CD14-positive monocyte (primary cell): ENCODE measurements around the gene ARCN1. TPM values are rescaled to one million over a fixed set of nuclear protein-coding genes. Genes with fewer than 3 reads are reported as not detected.

Source experiments
- DNase-seq, 3 donors: peaks; one replicate each; pipeline ENCODE4 v3.0.0-alpha.2; 2011 to 2022
- H2AFZ ChIP-seq: 2 replicates; pipeline ENCODE4 v1.6.0; 2012; ENCODE audit warnings: mild to moderate bottlenecking, low read depth, low read length, inconsistent platforms; ENCODE audit not compliant: insufficient read depth, poor library complexity, severe bottlenecking
- H3K27ac ChIP-seq, 2 donors: 1 replicate in 1 of 2; 2 replicates in 1 of 2; pipeline ENCODE4 v1.5.1; 2012 to 2013; ENCODE audit warnings: low read length in 2 of 2, control low read depth in 1 of 2, inconsistent platforms in 1 of 2, low read depth in 1 of 2, mild to moderate bottlenecking in 1 of 2
- H3K27me3 ChIP-seq, 2 donors: one replicate each; pipeline versions ENCODE4 v1.6.0 to v1.6.1; 2011 to 2013; ENCODE audit warnings: low read length in 2 of 2; ENCODE audit not compliant: control insufficient read depth in 2 of 2, insufficient read depth in 2 of 2
- H3K36me3 ChIP-seq, 2 donors: replicated peaks in 1 of 2; 1 replicate in 1 of 2; 2 replicates in 1 of 2; pipeline versions ENCODE4 v1.5.1 to v1.6.1; 2012 to 2013; ENCODE audit warnings: low read length in 2 of 2, control low read depth in 1 of 2, inconsistent platforms in 1 of 2, mild to moderate bottlenecking in 1 of 2; ENCODE audit not compliant: insufficient read depth in 2 of 2, control insufficient read depth in 1 of 2
- H3K4me1 ChIP-seq, 2 donors: 1 replicate in 1 of 2; 2 replicates in 1 of 2; pipeline versions ENCODE4 v1.5.1 to v1.6.1; 2012 to 2013; ENCODE audit warnings: low read length in 2 of 2, control low read depth in 1 of 2, inconsistent platforms in 1 of 2, mild to moderate bottlenecking in 1 of 2, moderate library complexity in 1 of 2; ENCODE audit not compliant: insufficient read depth in 2 of 2, control insufficient read depth in 1 of 2
- H3K4me2 ChIP-seq: replicated peaks from 2 replicates; pipeline ENCODE3; 2012; ENCODE audit warnings: low read length, moderate library complexity, mild to moderate bottlenecking; ENCODE audit not compliant: poor library complexity, severe bottlenecking; ENCODE audit errors: extremely low read depth
- H3K4me3 ChIP-seq, 3 experiments: fragments of 200-600 bp in 1 of 3; sonication (generic) in 1 of 3; replicated peaks in 1 of 3; 1 replicate in 2 of 3; 2 replicates in 1 of 3; pipeline ENCODE4 v1.5.1; 2011 to 2013; ENCODE audit warnings: low read length in 3 of 3, mild to moderate bottlenecking in 3 of 3, control low read depth in 2 of 3, low read depth in 2 of 3, inconsistent platforms in 1 of 3, moderate library complexity in 1 of 3
- H3K79me2 ChIP-seq: 2 replicates; pipeline ENCODE4 v1.6.0; 2012; ENCODE audit warnings: mild to moderate bottlenecking, control low read depth, inconsistent platforms, low read length, moderate library complexity; ENCODE audit not compliant: insufficient read depth
- H3K9ac ChIP-seq: 2 replicates; pipeline ENCODE4 v1.6.0; 2017; ENCODE audit warnings: low read length, mild to moderate bottlenecking; ENCODE audit not compliant: insufficient read depth, poor library complexity, severe bottlenecking
- H3K9me3 ChIP-seq, 2 donors: replicated peaks in 1 of 2; 1 replicate in 1 of 2; 2 replicates in 1 of 2; pipeline versions ENCODE4 v1.5.1 to v1.6.1; 2012 to 2013; ENCODE audit warnings: low read length in 2 of 2, control low read depth in 1 of 2; ENCODE audit not compliant: control insufficient read depth in 1 of 2, insufficient read depth in 1 of 2
- H4K20me1 ChIP-seq: 2 replicates; pipeline ENCODE4 v1.6.0; 2012; ENCODE audit warnings: mild to moderate bottlenecking, low read length, control low read depth, moderate library complexity; ENCODE audit not compliant: insufficient read depth
- H3K27ac Mint-ChIP-seq, 7 donors: one replicate each; pipeline ENCODE4 v1.8.0; 2020; ENCODE audit warnings: mild to moderate bottlenecking in 7 of 7, mixed read lengths in 7 of 7, moderate library complexity in 6 of 7, inconsistent platforms in 2 of 7
- H3K27me3 Mint-ChIP-seq, 3 donors: one replicate each; pipeline ENCODE4 v1.8.0; 2021 to 2022; ENCODE audit warnings: low read depth in 3 of 3, mild to moderate bottlenecking in 3 of 3, mixed read lengths in 3 of 3, moderate library complexity in 3 of 3, inconsistent platforms in 1 of 3
- H3K36me3 Mint-ChIP-seq, 2 donors: one replicate each; pipeline ENCODE4 v1.8.0; 2020; ENCODE audit warnings: mixed read lengths in 2 of 2, inconsistent platforms in 1 of 2, mild to moderate bottlenecking in 1 of 2
- H3K4me1 Mint-ChIP-seq: one replicate; pipeline ENCODE4 v1.8.0; 2020; ENCODE audit warnings: mild to moderate bottlenecking, mixed read lengths
- H3K4me3 Mint-ChIP-seq, 2 donors: one replicate each; pipeline ENCODE4 v1.8.0; 2020; ENCODE audit warnings: mild to moderate bottlenecking in 2 of 2, mixed read lengths in 2 of 2, moderate library complexity in 1 of 2
- H3K9me3 Mint-ChIP-seq, 7 donors: one replicate each; pipeline ENCODE4 v1.8.0; 2020 to 2022; ENCODE audit warnings: mixed read lengths in 7 of 7, mild to moderate bottlenecking in 6 of 7, moderate library complexity in 6 of 7, inconsistent platforms in 2 of 7
- WGBS: methylation state at CpG from one replicate; pipeline ENCODE4 v1.1.5; 2013; ENCODE audit warnings: missing lambda C conversion rate; ENCODE audit not compliant: insufficient coverage; 5-methylcytosine and 5-hydroxymethylcytosine counted together
- intact Hi-C, 2 donors: fragments of 100-400 bp; cut with micrococcal nuclease; formaldehyde crosslinking; loops; one replicate each; pipeline versions ENCODE4 v1.15.0 to v1.15.1; 2023
- polyA plus RNA-seq, 3 donors: library from polyadenylated mRNA; depleted of rRNA in 1 of 3; unstranded in 2 of 3; stranded (reverse) in 1 of 3; fragments of 300-500 nt in 2 of 3; fragments of >200 nt in 1 of 3; fragmentation: Illumina TruSeq in 2 of 3; gene quantifications; 1 replicate in 2 of 3; 2 replicates in 1 of 3; pipeline ENCODE4 v1.2.3, GENCODE V29; 2012 to 2021
- TF ChIP-seq, protein P1 (sequence below): fragments of 200-600 bp; IDR thresholded peaks from one replicate; pipeline ENCODE4 v1.8.0; 2022; ENCODE audit warnings: antibody characterized with exemption, mild to moderate bottlenecking

The ARCN1 gene
- polyA plus RNA-seq, 3 donors: 36.1 to 101 (median 79.7) TPM

DNA sequence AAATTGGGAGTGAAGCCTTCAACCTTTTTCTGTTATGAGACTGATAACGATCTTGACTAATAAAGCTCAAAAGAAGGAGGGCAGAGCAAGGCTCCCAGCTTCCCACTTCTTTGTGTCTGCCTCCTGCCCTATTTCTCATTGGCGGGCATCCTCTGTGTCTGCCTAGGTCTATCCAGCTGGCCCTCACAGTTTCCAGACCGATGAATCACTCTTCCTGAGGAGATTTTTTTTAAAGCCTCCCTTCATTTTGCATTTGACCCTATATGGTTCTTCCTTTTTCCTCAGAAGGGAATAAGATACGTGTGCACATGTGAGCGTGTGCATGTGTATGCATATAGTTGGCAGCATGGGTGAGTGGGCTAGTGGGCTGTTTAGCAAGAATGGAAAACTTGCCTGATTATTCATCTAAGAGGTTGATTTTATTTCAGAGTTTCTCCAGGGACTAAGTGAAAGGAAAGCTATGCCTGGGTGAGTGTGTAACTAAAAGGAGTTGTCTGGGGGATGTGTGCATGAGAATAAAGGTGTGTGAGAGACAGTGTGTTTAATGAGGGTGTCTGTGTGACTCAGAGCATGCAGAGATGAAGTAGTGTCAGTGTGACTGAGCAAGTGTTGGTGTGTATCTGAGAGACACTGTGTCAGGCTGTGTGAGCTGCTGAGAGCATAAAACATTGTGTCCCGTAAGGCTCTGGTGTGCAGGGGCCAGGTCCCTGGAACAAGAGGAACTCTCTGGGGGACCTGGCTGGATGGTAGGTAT, 47.4 kb downstream of the ARCN1 start:
- Mint-ChIP-seq H3K27ac (peak overlapping the region in 2 of 7 donors; percentile 37 to 53), H3K36me3 (no peaks in the 10 kb centered on the region), H3K4me1 (peaks cover 24% of the 10 kb centered on the region), H3K9me3 (peaks cover 0 to 4% (median 0%) of the 10 kb centered on the region in 7 donors), H3K4me3 (no peak overlapping the region), H3K27me3 (peaks cover 27 to 37% (median 28%) of the 10 kb centered on the region in 3 donors)
- no peak overlapping the region for H3K27ac ChIP-seq
- H3K9ac ChIP-seq: no peak overlapping the region
- intact Hi-C loops: no loop called here
- H2AFZ ChIP-seq: no peak overlapping the region
- DNase-seq: peak; percentile 27 to 88 (median 66)
- no peaks in the 10 kb centered on the region for H4K20me1 ChIP-seq
- no peaks in the 10 kb centered on the region for H3K9me3 ChIP-seq
- no peak overlapping the region for H3K4me2 ChIP-seq
- no peak overlapping the region for H3K4me3 ChIP-seq
- H3K36me3 ChIP-seq: no peaks in the 10 kb centered on the region
- H3K4me1 ChIP-seq: peaks cover 14 to 20% of the 10 kb centered on the region in 2 donors
- TF ChIP-seq, protein P1, sequence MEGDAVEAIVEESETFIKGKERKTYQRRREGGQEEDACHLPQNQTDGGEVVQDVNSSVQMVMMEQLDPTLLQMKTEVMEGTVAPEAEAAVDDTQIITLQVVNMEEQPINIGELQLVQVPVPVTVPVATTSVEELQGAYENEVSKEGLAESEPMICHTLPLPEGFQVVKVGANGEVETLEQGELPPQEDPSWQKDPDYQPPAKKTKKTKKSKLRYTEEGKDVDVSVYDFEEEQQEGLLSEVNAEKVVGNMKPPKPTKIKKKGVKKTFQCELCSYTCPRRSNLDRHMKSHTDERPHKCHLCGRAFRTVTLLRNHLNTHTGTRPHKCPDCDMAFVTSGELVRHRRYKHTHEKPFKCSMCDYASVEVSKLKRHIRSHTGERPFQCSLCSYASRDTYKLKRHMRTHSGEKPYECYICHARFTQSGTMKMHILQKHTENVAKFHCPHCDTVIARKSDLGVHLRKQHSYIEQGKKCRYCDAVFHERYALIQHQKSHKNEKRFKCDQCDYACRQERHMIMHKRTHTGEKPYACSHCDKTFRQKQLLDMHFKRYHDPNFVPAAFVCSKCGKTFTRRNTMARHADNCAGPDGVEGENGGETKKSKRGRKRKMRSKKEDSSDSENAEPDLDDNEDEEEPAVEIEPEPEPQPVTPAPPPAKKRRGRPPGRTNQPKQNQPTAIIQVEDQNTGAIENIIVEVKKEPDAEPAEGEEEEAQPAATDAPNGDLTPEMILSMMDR: no peak
- peaks cover 5 to 14% of the 10 kb centered on the region in 2 donors for H3K27me3 ChIP-seq
- 38% methylated on average over 4 of the region's 6 CpGs for WGBS
- H3K79me2 ChIP-seq: no peaks in the 10 kb centered on the region

DNA sequence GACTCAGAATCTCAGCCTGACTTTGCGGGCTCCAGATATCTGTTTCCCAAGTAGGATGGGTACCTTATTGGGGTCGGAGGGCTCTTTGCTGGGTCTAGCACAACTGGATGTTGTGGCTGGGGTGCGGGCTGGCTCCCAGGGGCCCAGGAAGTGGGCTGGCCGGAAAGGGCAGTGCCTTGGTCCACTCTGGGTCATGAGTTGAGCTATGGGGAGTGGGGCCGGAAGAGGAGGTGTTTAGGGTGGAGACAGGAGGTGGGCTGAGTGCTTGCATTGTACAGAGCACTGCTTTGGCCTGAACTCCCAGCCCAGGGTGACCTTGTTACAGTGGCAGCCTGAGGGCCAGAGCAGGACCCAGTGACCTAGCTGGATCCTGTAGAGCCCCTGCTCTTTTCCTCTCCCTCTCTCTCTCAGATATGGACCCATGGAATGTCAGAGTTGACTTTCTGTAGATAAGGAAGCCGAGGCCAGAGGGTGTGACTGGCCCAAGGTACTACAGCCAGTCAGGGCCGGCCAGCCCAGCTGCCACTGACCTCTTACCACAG, 48.4 kb downstream of the ARCN1 start:
- H3K4me1 Mint-ChIP-seq: peaks cover 24% of the 10 kb centered on the region
- Histone ChIP-seq H3K4me1 (peaks cover 14 to 20% of the 10 kb centered on the region in 2 donors), H3K4me2 (peak overlapping the region; percentile 74), H2AFZ (no peak overlapping the region), H3K36me3 (no peaks in the 10 kb centered on the region), H3K27ac (no peak overlapping the region), H3K4me3 (peak overlapping the region in 1 of 3 experiments; percentile 66), H3K9me3 (no peaks in the 10 kb centered on the region), H4K20me1 (no peaks in the 10 kb centered on the region), H3K9ac (peak overlapping the region; percentile 47), H3K79me2 (no peaks in the 10 kb centered on the region), H3K27me3 (peaks cover 5 to 14% of the 10 kb centered on the region in 2 donors)
- H3K4me3 Mint-ChIP-seq: peak overlapping the region; percentile 76 to 88
- TF ChIP-seq, protein P1: no peak
- intact Hi-C loops: no loop called here
- H3K36me3 Mint-ChIP-seq: no peaks in the 10 kb centered on the region
- peaks cover 0 to 4% (median 0%) of the 10 kb centered on the region in 7 donors for H3K9me3 Mint-ChIP-seq
- H3K27me3 Mint-ChIP-seq: peaks cover 20 to 33% (median 26%) of the 10 kb centered on the region in 3 donors
- no peak for DNase-seq
- peak overlapping the region in 1 of 7 donors; percentile 39 for H3K27ac Mint-ChIP-seq
- 57% methylated on average over 6 of the region's 7 CpGs for WGBS
